SW480 (cell line): ENCODE measurements around the gene NCAN.
"Not testable (repeated sequence)": the region's sequence is repeated elsewhere in the genome, so short reads cannot be mapped to it uniquely, and the experiment has no call there.

Source experiments
- DNase-seq: peaks from one replicate; pipeline ENCODE4 v3.0.0-alpha.2; 2016; ENCODE audit warnings: low spot score

The NCAN gene

DNA sequence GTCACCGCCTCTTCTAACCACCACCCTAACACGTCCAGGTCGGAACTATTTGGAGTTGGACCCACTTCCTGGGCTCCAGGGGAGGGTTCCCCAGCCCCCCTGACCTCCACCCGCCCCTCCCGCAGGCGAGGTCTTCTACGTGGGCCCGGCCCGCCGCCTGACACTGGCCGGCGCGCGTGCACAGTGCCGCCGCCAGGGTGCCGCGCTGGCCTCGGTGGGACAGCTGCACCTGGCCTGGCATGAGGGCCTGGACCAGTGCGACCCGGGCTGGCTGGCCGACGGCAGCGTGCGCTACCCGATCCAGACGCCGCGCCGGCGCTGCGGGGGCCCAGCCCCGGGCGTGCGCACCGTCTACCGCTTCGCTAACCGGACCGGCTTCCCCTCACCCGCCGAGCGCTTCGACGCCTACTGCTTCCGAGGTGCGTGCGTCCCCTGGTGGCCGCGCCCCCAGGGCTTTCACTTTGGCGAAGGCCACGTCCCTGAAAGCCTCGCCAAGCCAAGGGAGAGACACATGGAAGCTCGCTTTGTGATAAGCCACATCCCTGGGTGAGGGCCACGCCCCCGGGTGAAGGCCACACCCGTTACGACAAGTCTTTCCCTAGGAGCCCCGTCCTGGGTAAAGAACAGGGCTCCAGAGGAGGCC is 13.2 kb downstream of the NCAN start:
- peak; percentile 92 for DNase-seq

DNA sequence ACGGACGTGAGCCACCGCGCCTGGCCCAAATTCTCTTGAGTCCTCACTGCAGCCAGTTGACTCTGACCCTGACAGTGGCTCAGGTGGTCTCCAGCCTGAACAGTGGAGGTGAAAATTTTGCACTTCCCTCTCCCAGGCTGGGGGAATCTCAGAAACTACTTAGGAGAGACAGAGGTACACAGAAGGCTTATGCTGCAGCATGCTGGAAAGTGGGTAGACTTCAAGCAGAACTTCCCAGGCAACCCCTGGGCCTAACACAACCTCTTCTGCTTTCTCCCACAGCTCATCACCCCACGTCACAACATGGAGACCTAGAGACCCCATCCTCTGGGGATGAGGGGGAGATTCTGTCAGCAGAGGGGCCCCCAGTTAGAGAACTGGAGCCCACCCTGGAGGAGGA is 14.4 kb downstream of the NCAN start:
- DNase-seq = no peak

GRCh38 chr19:19226663-19227062 is 14.9 kb downstream of the NCAN start:
- DNase-seq = no peak

GRCh38 chr19:19227217-19227616 is 15.5 kb downstream of the NCAN start:
- DNase-seq = no peak

DNA sequence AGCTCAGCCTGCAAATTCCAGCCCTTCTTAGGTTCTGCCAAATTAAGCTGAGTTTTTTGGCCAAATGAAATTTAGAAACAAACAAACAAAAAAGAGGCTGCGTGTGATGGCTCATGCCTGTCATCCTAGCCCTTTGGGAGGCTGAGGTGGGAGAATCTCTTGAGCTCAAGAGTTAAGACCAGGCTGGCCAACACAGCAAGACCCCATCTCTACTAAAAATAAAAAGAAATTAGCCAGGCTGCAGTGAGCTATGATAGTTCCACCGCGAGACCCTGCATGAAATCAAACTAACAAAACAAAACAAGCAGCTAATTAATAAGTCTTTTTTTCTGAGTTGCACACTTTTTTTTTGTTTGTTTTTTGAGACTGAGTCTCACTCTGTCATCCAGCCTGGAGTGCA is 17.9 kb downstream of the NCAN start:
- DNase-seq = no peak

- DNase-seq = no peak
These were observed 19.2 kb downstream of the NCAN start for GRCh38 chr19:19230999-19231398.

DNA sequence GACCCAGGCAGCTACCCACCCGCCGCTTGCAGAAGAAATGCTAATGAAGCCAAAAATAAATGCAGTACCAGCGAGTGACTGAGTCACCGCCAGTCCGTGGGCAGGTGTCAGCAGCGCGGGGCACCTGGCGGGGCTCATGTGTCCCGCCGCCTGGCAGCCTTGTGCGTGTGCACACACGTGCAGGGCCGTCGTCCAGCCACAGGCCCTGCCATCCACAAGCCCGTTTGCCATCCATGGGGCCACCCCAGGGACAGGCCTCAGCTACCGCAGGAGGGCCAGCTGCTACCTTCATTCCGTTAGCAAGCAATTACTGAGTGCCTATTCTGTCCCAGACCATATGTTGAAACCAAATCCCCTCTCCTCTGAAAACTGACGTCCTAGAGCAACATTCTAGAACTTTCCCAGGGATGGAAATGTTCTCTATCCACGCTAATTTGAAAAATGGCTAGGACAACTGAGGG is 20.5 kb downstream of the NCAN start:
- no peak for DNase-seq

- no peak for DNase-seq
These were observed 22.6 kb downstream of the NCAN start for GRCh38 chr19:19234220-19234816.

DNA sequence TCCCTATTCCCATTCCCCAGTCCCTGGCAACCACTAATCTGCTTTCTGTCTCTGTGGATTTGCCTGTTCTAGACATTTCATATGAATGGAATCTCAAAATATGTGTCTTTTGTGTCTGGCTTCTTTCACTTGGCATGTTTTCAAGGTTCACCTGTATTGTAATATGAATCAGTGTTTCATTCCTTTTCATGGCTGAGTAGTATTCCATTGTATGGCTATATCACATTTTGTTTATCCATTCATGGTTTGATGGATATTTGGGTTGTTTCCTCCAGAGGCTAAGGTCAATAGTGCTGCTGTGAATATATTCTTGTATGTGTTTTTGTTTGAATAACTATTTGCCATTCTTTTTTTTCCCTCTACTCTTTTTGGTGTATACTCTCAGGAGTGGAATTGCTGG is 24.4 kb downstream of the NCAN start:
- DNase-seq = no peak

- no peak for DNase-seq
These were observed 26.6 kb downstream of the NCAN start for GRCh38 chr19:19238126-19238894.

- DNase-seq = no peak
These were observed 27.9 kb downstream of the NCAN start for GRCh38 chr19:19239675-19240074.

DNA sequence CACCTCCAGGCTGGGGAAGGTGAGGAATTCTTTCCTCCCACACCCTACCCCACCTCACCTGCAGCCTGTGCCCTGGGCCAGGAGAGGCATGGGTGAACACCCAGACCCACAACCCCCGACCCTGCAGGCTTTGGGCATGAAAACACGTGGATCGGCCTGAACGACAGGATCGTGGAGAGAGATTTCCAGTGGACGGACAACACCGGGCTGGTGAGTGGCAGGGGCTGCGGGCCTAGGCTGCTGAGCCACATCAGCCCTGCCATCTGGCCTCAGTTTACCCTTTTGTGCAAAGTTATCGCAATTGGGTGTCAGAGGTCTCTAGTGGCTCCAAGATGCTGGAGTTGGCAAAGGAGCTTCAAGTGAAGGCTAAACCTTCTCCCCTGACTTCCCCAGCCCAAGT is 28.7 kb downstream of the NCAN start:
- DNase-seq = no peak

- no peak for DNase-seq
These were observed 38.5 kb downstream of the NCAN start for GRCh38 chr19:19250196-19250801.

GRCh38 chr19:19253409-19253808 is 41.7 kb downstream of the NCAN start:
- DNase-seq = not testable (repeated sequence)

GRCh38 chr19:19256072-19256969 is 44.6 kb downstream of the NCAN start:
- peak; percentile 29 for DNase-seq

- DNase-seq = no peak
These were observed 45.4 kb downstream of the NCAN start for GRCh38 chr19:19257137-19257536.

DNA sequence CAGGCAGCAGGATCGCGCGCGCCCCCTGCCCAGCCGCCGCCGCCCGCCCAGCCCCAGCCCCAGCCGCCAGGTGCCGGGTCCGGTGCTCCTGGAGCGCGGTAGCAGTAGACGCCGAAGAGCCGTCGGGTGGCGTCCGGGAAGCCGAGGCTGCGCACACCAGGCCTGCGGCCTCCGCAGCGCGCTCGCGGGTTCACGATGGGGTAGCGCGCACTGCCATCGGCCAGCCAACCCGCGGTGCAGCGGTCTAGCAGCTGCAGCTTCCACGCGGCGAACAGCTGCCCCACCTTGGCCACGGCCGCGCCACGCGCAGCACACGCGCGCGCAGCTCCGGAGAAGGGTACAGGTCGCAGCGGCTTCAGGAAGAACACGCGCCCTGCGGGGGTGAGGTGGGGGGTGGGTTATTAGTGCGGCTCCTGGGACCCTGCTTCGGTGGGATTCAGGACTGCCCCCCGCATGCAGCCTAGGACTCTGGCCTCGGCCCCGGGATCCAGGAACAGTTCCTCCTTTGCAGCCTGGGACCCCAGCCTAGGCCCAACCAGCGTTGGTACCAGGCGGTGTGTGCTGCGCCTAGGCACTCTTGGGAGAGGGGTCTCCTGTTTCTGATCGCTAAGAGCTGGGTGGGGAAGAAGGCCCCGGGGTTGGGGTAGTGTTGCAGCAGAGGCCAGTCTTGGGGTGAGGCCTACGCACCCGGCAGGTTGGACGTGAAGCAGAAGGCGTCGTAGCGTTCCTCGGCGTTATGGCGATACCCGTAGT is 46.3 kb downstream of the NCAN start:
- DNase-seq = no peak

- no peak for DNase-seq
These were observed 47.0 kb downstream of the NCAN start for GRCh38 chr19:19258589-19259338.

DNA sequence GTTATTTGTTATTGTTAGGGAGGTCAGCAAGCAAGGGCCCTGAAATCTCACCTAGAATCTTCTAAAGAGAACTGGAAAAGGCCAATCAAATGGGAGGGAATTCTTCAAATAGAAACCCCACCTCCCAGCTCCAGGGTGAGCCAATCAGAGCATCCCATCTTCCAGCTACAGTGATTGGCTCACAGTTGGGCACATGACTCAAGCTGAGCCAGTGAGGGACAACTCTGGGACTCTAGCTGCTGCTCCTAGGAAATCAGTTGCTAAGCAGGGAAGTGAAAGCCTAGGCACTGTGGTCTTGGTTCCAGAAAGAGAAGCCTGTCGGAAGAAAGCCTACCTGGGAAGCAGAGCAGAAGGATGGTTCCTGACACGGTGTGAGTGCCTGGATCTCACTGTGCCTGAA is 48.0 kb downstream of the NCAN start:
- peak; percentile 38 for DNase-seq
